SKM-1 treated with dmso at 0.1 percent for 144 hours (cell line): ENCODE results near the gene PITHD1.
A peak's percentile ranks its signal among the peaks of the same experiment; 100 is the strongest.
"Not testable (repeated sequence)": the region's sequence is repeated elsewhere in the genome, so short reads cannot be mapped to it uniquely, and the experiment has no call there.

Experiments used
- DNase-seq: peaks from one replicate; lab custom pipeline; 2025; ENCODE audit not compliant: unreplicated experiment; lab: John Stamatoyannopoulos, UW

PITHD1 gene

GRCh38 chr1:23777979-23778814 is at the start of gene PITHD1:
Gene PITHD1, plus strand, starts transcription at chr1:23778418. Its CDS starts 98 bp downstream, at chr1:23778516.
- DNase-seq, result peak; percentile 78

- no peak for DNase-seq
Observed at GRCh38 chr1:23732363-23733224, 45.6 kb upstream of the PITHD1 start.

- DNase-seq, result not testable (repeated sequence)
Observed at GRCh38 chr1:23733281-23733680, 44.9 kb upstream of the PITHD1 start.

- no peak for DNase-seq
Observed at GRCh38 chr1:23736437-23737134, 41.6 kb upstream of the PITHD1 start.

GRCh38 chr1:23741609-23742008 is 36.6 kb upstream of the PITHD1 start:
- no peak for DNase-seq

- no peak for DNase-seq
Observed at GRCh38 chr1:23742670-23743286, 35.4 kb upstream of the PITHD1 start.

- DNase-seq, result peak; percentile 52
Observed at GRCh38 chr1:23743287-23744152, 34.7 kb upstream of the PITHD1 start, which contains the start of gene ELOA. Gene ELOA, plus strand, starts transcription at chr1:23743471. Its CDS starts 33 bp downstream, at chr1:23743504.

GRCh38 chr1:23745515-23745914 is 32.7 kb upstream of the PITHD1 start:
- DNase-seq, result peak; percentile 61

GRCh38 chr1:23748016-23748415 is 30.2 kb upstream of the PITHD1 start:
- no peak for DNase-seq

GRCh38 chr1:23751050-23751814 is 27.0 kb upstream of the PITHD1 start:
- DNase-seq, result peak; percentile 25

- no peak for DNase-seq
Observed at GRCh38 chr1:23751815-23752200, 26.4 kb upstream of the PITHD1 start.

- no peak for DNase-seq
Observed at GRCh38 chr1:23752909-23753308, 25.3 kb upstream of the PITHD1 start.

GRCh38 chr1:23756676-23757075 is 21.5 kb upstream of the PITHD1 start:
- DNase-seq, result no peak

GRCh38 chr1:23757812-23758211 is 20.4 kb upstream of the PITHD1 start:
- DNase-seq, result no peak

- DNase-seq, result no peak
Observed at GRCh38 chr1:23759277-23759676, 18.9 kb upstream of the PITHD1 start.

- no peak for DNase-seq
Observed at GRCh38 chr1:23763041-23763577, 15.1 kb upstream of the PITHD1 start.

- no peak for DNase-seq
Observed at GRCh38 chr1:23768733-23769132, 9.5 kb upstream of the PITHD1 start.

- DNase-seq, result peak; percentile 63
Observed at GRCh38 chr1:23772049-23772853, 6.0 kb upstream of the PITHD1 start.
